HEK293 (cell line): ENCODE measurements around the gene ESRRA.

Experiments used
- CTCF ChIA-PET: fragments of 350-600 bp; formaldehyde crosslinking; extraction: SDS; loops from one replicate; lab custom pipeline; 2021; ENCODE audit warnings: antibody characterized with exemption; lab: Yijun Ruan, JAX
- POLR2A ChIA-PET: fragments of 300-600 bp; formaldehyde crosslinking; extraction: SDS; loops from one replicate; lab custom pipeline; 2020; ENCODE audit warnings: antibody characterized with exemption, inconsistent platforms; lab: Yijun Ruan, JAX
- H3K27ac ChIP-seq: fragments of 200-500 bp; sonication (Bioruptor generic); 2 replicates; pipeline ENCODE4 v1.5.1; 2014; ENCODE audit warnings: low read depth, low read length, control low read depth, inconsistent platforms; ENCODE audit errors: extremely low read depth
- H3K36me3 ChIP-seq, 2 experiments: fragments of 200-500 bp in 1 of 2; sonication (Bioruptor generic) in 1 of 2; 1 replicate in 1 of 2; 2 replicates in 1 of 2; pipeline ENCODE4 v1.5.1; 2014 to 2017; ENCODE audit warnings: inconsistent platforms in 2 of 2, low read length in 2 of 2; ENCODE audit not compliant: control insufficient read depth in 2 of 2, insufficient read depth in 1 of 2
- H3K4me1 ChIP-seq: fragments of 200-500 bp; sonication (Bioruptor generic); 2 replicates; pipeline ENCODE4 v1.5.1; 2014; ENCODE audit warnings: mild to moderate bottlenecking, low read length, inconsistent platforms; ENCODE audit not compliant: control insufficient read depth, insufficient read depth
- H3K4me3 ChIP-seq: 2 replicates; pipeline ENCODE4 v1.5.1; 2011; ENCODE audit warnings: low read depth, mild to moderate bottlenecking, control low read depth, low read length, moderate library complexity
- H3K9me3 ChIP-seq: fragments of 200-500 bp; sonication (Bioruptor generic); 2 replicates; pipeline ENCODE4 v1.5.1; 2014; ENCODE audit warnings: low read depth, low read length, inconsistent platforms; ENCODE audit not compliant: control insufficient read depth, insufficient read depth
- BCL11A ChIP-seq: fragments of 450-650 bp; formaldehyde crosslinking; IDR thresholded peaks from 2 replicates; pipeline ENCODE4 v1.5.1; 2016; ENCODE audit warnings: low read depth, missing biosample characterization, missing genetic modification characterization
- EGR2 ChIP-seq: fragments of 450-650 bp; formaldehyde crosslinking; IDR thresholded peaks from 2 replicates; pipeline ENCODE4 v1.5.1; 2016; ENCODE audit warnings: low read depth, missing biosample characterization, missing genetic modification characterization
- GFI1B ChIP-seq: fragments of 450-650 bp; formaldehyde crosslinking; IDR thresholded peaks from 2 replicates; pipeline ENCODE4 v1.5.1; 2016; ENCODE audit warnings: missing biosample characterization, missing genetic modification characterization
- KLF1 ChIP-seq: fragments of 450-650 bp; formaldehyde crosslinking; IDR thresholded peaks from 2 replicates; pipeline ENCODE4 v1.5.1; 2016; ENCODE audit warnings: missing biosample characterization, missing genetic modification characterization
- KLF16 ChIP-seq: fragments of 450-650 bp; formaldehyde crosslinking; IDR thresholded peaks from 2 replicates; pipeline ENCODE4 v1.5.1; 2017; ENCODE audit warnings: missing biosample characterization, missing genetic modification characterization
- KLF17 ChIP-seq: fragments of 450-650 bp; formaldehyde crosslinking; IDR thresholded peaks from 2 replicates; pipeline ENCODE4 v1.5.1; 2016; ENCODE audit warnings: missing biosample characterization, missing genetic modification characterization
- ZBTB1 ChIP-seq: fragments of 450-650 bp; formaldehyde crosslinking; IDR thresholded peaks from 2 replicates; pipeline ENCODE4 v1.5.1; 2016; ENCODE audit warnings: missing biosample characterization, missing genetic modification characterization
- ZBTB17 ChIP-seq: fragments of 450-650 bp; formaldehyde crosslinking; IDR thresholded peaks from 2 replicates; pipeline ENCODE4 v1.5.1; 2016; ENCODE audit warnings: missing biosample characterization, missing genetic modification characterization
- ZFHX2 ChIP-seq: fragments of 450-650 bp; formaldehyde crosslinking; conservative IDR thresholded peaks from 2 replicates; pipeline ENCODE4 v1.5.1; 2016; ENCODE audit warnings: missing biosample characterization, missing genetic modification characterization
- ZFP41 ChIP-seq: fragments of 450-650 bp; formaldehyde crosslinking; IDR thresholded peaks from 2 replicates; pipeline ENCODE4 v1.5.1; 2016; ENCODE audit warnings: missing biosample characterization, missing genetic modification characterization, borderline replicate concordance
- ZNF2 ChIP-seq: fragments of 450-650 bp; formaldehyde crosslinking; IDR thresholded peaks from 2 replicates; pipeline ENCODE4 v1.5.1; 2016; ENCODE audit warnings: missing biosample characterization, missing genetic modification characterization
- ZNF221 ChIP-seq: fragments of 450-650 bp; formaldehyde crosslinking; IDR thresholded peaks from 2 replicates; pipeline ENCODE4 v1.5.1; 2017; ENCODE audit warnings: missing biosample characterization, missing genetic modification characterization, borderline replicate concordance
- ZNF324 ChIP-seq: fragments of 450-650 bp; formaldehyde crosslinking; IDR thresholded peaks from 2 replicates; pipeline ENCODE4 v1.5.1; 2016; ENCODE audit warnings: missing biosample characterization, missing genetic modification characterization
- ZNF335 ChIP-seq: fragments of 450-650 bp; formaldehyde crosslinking; conservative IDR thresholded peaks from 2 replicates; pipeline ENCODE4 v1.5.1; 2016; ENCODE audit warnings: missing biosample characterization, missing genetic modification characterization
- ZNF529 ChIP-seq: fragments of 450-650 bp; formaldehyde crosslinking; IDR thresholded peaks from 2 replicates; pipeline ENCODE4 v1.5.1; 2017; ENCODE audit warnings: missing genetic modification characterization, missing biosample characterization; ENCODE audit not compliant: insufficient replicate concordance
- ZNF530 ChIP-seq: fragments of 450-650 bp; formaldehyde crosslinking; IDR thresholded peaks from 2 replicates; pipeline ENCODE4 v1.5.1; 2016; ENCODE audit warnings: low read depth, missing biosample characterization, missing genetic modification characterization
- ZNF548 ChIP-seq: fragments of 450-650 bp; formaldehyde crosslinking; IDR thresholded peaks from 2 replicates; pipeline ENCODE4 v1.5.1; 2016; ENCODE audit warnings: missing biosample characterization, missing genetic modification characterization
- ZNF621 ChIP-seq: fragments of 450-650 bp; formaldehyde crosslinking; IDR thresholded peaks from 2 replicates; pipeline ENCODE4 v1.5.1; 2017; ENCODE audit warnings: missing biosample characterization, missing genetic modification characterization
- ZNF660 ChIP-seq: fragments of 450-650 bp; IDR thresholded peaks from 2 replicates; pipeline ENCODE4 v1.5.1; 2018; ENCODE audit warnings: missing biosample characterization, mild to moderate bottlenecking, missing genetic modification characterization
- ZNF768 ChIP-seq: fragments of 450-650 bp; formaldehyde crosslinking; IDR thresholded peaks from 2 replicates; pipeline ENCODE4 v1.5.1; 2018; ENCODE audit warnings: missing biosample characterization, mild to moderate bottlenecking, missing genetic modification characterization
- ZNF792 ChIP-seq: fragments of 450-650 bp; formaldehyde crosslinking; IDR thresholded peaks from 2 replicates; pipeline ENCODE4 v1.5.1; 2016; ENCODE audit warnings: missing biosample characterization, missing genetic modification characterization

The ESRRA gene

GRCh38 chr11:64276653-64277431 lies 28.5 kb upstream of the ESRRA start:
- TF ChIP-seq KLF1 (tag by site-specific recombination) (peak; percentile 97), EGR2 (0 out of 2 replicates have a peak, but pooled peaks have one; percentile 43), KLF17 (tag by site-specific recombination) (0 out of 2 replicates have a peak, but pooled peaks have one; percentile 30), BCL11A (tag by site-specific recombination) (no peak), ZFP41 (no peak), ZFHX2 (tag by site-specific recombination) (peak; percentile 61)
- Histone ChIP-seq H3K4me1 (no peaks in the 10 kb centered on the region), H3K27ac (no peak overlapping the region), H3K9me3 (no peaks in the 10 kb centered on the region), H3K4me3 (no peak overlapping the region), H3K36me3 (peaks cover 0 to 54% of the 10 kb centered on the region in 2 experiments; a peak in 2 of 3 replicates)
- ChIA-PET POLR2A (no interaction called here), CTCF (interaction anchor here (0.6 to 1.8 kb wide), 9 partner anchors 20 to 191 kb away, joined by 3 to 9 read pairs (median 3); partner anchors contain the start of gene PLCB3)

GRCh38 chr11:64278576-64279190 lies 26.6 kb upstream of the ESRRA start:
- Histone ChIP-seq H3K9me3 (no peaks in the 10 kb centered on the region), H3K27ac (no peak overlapping the region), H3K4me1 (no peaks in the 10 kb centered on the region), H3K36me3 (peaks cover 9 to 64% of the 10 kb centered on the region in 2 experiments; a peak in 2 of 3 replicates)
- CTCF ChIA-PET = interaction anchor here (0.8 to 2.7 kb wide), 3 partner anchors 23 to 76 kb away, joined by 3 to 13 read pairs (median 4); no protein-coding TSS in a partner anchor
- TF ChIP-seq ZNF324 = no peak
- TF ChIP-seq ZNF529 (tag by site-specific recombination) = no peak
- no peak for TF ChIP-seq ZNF2
- no peak for TF ChIP-seq ZNF621
- TF ChIP-seq ZNF660 (tag by site-specific recombination) = no peak
- TF ChIP-seq GFI1B = no peak
- TF ChIP-seq KLF16 (tag by site-specific recombination) = no peak
- no peak for TF ChIP-seq ZNF530
- TF ChIP-seq ZBTB1 (tag by site-specific recombination) = no peak
- no peak for TF ChIP-seq ZNF548 (tag by site-specific recombination)
- TF ChIP-seq EGR2 = no peak
- no peak for TF ChIP-seq ZNF335
- no peak for TF ChIP-seq ZNF221 (tag by site-specific recombination)
- no peak for TF ChIP-seq ZNF768
- no peak for TF ChIP-seq ZBTB17 (tag by site-specific recombination)
- TF ChIP-seq ZNF792 (tag by site-specific recombination) = no peak
- TF ChIP-seq, all 188 proteins: peak for 0
- no peak overlapping the region for H3K4me3 ChIP-seq
- POLR2A ChIA-PET = no interaction called here
